SK-N-DZ (cell line): Measurements from ENCODE around the gene ATP6V0D1.
"Not testable (repeated sequence)": the region's sequence is repeated elsewhere in the genome, so short reads cannot be mapped to it uniquely, and the experiment has no call there.

Source experiments
- DNase-seq: peaks from one replicate; pipeline ENCODE4 v3.0.0-alpha.2; 2015; ENCODE audit warnings: low spot score

ATP6V0D1 gene

DNA sequence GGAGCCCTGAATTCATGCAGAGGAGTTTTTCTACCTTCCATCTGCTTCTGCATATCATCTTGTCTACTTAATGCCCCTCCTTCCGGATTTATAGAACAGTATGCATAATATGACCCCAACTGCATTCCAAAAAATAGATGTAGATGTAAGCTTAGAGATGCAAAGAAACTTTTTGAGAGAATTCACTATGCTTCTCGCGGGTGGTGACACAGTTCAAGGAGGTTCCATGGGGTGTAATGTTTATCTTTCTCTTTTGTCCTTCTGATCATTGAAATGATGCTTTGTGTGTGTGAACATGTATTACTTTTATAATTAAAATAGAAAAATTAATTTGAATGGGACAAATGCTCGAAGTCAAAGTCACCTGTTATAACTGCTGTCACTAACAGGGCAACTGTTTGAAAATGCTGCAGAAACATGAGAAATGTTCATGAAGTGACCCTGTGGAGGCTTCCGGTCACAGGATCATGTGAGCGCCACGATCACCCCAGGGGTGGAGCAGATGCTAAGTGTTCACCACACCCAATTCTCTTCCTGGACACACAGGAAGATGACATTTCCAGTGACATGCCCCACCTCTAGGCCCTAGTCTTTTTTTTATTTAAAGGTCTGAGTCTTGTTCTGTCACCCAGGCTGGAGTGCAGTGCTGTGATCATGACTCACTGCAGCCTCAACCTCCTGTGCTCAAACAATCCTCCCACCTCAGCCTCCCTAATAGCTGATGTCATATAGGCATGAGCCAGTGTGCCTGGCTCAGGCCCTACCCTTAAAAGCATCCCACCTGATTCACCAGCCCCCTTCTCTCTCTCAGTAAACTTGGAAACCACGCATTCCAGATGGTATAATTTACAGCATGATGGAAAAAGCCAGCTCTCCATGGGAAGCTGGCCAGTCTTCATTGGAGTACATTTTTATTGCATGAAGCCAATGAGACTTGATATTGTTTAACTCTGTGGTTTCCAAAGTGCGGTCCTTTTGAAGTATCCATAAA lies 23.4 kb upstream of the ATP6V0D1 start:
- DNase-seq = no peak

GRCh38 chr16:67499106-67499505 lies 18.1 kb upstream of the ATP6V0D1 start:
- DNase-seq = no peak

- DNase-seq = no peak
These were observed 9.6 kb upstream of the ATP6V0D1 start for GRCh38 chr16:67490335-67491096.

- DNase-seq = peak; percentile 72
These were observed 8.6 kb upstream of the ATP6V0D1 start for GRCh38 chr16:67489401-67490083.

- not testable (repeated sequence) for DNase-seq
These were observed 6.6 kb upstream of the ATP6V0D1 start for GRCh38 chr16:67487561-67487960.

GRCh38 chr16:67486805-67487204 lies 5.8 kb upstream of the ATP6V0D1 start:
- no peak for DNase-seq

DNA sequence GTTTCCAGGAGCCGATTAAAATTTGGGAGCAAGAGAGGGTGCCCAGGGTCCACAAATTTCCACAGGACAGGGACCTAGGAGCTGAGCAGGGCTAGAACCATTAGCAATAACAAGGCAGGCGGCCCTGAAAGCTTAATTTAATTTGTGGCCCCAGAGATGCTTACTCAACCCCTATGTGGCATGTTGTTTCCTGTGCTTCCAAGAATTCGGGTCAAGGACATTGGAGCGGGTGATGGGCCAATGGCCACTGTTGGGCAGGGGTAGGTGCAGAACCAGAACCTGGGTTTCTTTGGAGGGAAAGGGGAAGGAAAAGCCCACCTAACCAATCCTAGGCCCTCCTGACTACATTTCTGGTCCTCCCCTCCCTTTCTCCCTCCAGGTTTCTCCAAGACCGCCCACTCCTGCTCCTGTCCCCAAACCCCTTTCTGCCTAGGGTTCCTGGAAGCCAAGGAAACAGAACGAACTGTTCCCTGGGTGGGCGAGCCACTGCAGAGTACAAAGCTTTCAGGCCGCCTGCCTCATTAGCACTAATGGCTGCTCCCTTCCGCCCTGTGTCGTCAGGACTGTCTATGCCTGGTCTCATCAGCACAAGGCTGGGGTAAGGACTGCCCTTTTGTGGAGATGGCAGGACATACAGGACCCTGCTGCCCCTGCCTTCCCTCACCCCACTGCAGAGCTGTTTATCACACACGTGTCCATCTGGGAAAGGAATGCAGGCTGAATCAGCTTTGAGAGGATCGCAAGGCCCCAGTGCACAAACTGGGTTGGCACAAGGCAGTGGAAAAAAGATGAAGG lies 3.0 kb upstream of the ATP6V0D1 start:
- no peak for DNase-seq

- no peak for DNase-seq
These were observed 2.2 kb upstream of the ATP6V0D1 start, which contains the start of gene AGRP for GRCh38 chr16:67483150-67483549. AGRP (minus strand) TSS chr16:67483547; CDS start chr16:67483398, 149 bp downstream.

GRCh38 chr16:67482233-67482924 lies 1.4 kb upstream of the ATP6V0D1 start:
- DNase-seq = no peak

GRCh38 chr16:67481561-67482232 lies 740 bp upstream of the ATP6V0D1 start:
- DNase-seq = peak; percentile 69

DNA sequence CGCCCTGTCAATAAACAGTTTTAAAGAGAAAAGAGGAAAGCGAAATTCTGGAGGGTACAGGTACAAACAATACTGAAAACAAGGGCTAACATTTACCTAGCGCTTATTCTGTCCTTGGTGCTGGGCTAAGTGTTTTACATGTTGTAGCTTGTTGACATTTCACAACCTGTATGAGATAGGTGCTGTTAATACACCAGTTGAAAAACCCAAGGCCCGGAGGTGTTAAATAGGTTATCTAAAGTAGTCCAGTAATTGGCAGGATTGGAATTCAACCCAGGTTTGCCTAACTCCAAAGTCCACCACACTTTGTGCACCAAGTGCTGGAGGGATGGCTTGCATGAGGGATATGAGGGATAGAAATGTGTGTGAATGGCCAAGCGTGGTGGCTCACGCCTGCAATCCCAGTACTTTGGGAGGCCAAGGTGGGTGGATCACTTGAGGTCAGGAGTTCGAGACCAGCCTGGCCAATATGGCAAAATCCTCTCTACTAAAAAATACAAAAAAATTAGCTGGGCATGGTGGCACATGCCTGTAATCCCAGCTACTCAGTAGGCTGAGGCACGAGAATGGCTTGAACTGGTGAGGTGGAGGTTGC lies 2.9 kb downstream of the ATP6V0D1 start:
- no peak for DNase-seq

GRCh38 chr16:67474551-67475455 lies 6.2 kb downstream of the ATP6V0D1 start:
- DNase-seq = no peak

DNA sequence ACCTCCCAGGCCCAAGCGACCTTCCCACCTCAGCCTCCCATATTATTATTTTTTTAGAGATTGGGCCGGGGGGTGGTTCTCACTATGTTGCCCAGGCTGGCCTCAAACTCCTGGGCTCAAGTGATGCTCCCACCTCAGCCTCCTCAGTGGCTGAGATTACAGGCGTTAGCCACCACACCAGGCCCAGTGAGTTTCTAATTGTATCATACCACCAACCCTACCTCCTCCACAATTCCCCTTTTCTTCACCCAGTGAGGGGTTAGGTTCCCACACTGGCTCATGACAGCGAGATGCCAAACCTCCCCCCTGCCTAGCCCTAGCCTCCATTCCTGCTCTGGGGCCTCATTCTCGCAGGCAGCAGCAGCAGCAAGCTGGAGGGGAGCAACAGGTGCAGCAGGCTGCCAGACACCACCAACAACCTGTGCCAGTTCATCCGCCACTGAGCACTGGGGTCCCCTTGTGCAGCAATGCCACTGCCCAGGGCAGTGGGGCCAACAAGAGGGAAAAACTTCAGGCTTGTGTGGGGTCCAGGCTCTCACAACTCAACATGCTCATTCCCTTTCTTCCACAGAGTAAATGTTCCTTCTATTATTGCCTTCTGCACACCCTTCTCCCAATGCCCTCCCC lies 9.1 kb downstream of the ATP6V0D1 start:
- no peak for DNase-seq

DNA sequence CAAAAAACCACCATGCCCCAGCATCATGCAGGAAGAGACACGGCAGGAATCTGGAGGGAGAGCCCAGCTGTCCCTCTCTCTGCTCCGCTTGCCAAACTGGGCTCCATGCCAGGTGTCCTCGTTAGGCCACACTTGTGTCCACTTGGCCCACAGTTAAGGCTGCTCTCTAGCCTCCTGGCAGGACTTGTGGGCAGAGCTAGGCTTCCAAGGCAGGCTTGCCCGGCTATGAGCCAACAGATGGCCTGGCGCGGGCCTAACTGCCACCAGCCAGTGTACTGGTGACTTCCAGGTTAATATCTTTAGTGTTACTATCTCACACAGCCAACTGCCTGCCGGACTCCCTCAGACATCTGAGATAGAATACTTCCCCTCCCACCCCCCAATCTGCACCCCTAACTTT lies 10.6 kb downstream of the ATP6V0D1 start:
- no peak for DNase-seq

- DNase-seq = no peak
These were observed 12.2 kb downstream of the ATP6V0D1 start for GRCh38 chr16:67468731-67469130.

DNA sequence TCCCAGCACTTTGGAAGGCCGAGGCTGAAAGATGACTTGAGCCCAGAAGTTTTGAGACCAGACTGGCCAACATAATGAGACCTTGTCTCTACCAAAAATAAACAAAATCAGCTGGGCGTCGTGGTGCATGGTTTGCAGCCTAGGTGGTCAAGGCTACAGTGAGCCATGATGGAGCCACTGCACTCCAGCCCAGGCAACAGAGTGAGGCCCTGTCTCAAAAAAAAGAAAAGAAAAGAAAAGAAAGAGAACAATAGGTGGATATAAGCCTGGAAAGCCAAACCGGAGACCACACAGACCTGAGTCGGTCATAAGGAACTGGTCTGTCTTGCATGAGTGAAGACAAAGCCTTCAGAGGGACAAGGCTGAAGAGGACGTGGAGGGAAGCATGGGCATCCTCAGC lies 14.4 kb downstream of the ATP6V0D1 start:
- no peak for DNase-seq

DNA sequence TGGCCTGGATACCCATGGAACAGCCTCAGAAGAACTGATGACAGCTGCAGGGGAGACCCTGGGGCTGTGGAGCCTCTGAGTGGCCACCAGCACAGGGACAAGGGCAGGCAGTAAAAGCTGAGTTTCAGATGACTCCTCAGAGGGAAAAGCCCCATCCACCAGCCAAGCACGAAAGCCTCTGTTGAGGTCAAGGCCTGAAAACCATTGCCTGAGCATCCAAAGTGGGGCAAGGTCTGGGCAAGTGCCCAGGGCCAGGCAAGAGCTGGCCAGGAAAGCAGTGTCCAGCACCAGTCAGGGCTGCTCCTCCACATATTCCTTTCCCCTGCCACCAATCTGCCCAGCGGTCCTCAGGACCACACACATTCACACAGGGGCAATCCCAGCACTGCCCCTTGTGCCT lies 16.4 kb downstream of the ATP6V0D1 start:
- no peak for DNase-seq

- no peak for DNase-seq
These were observed 17.3 kb downstream of the ATP6V0D1 start for GRCh38 chr16:67463691-67464090.
